Measurements from ENCODE around the gene IRF2BP1.

IRF2BP1 gene

GRCh38 chr19:45860359-45861259 lies 25.3 kb downstream of the IRF2BP1 start:
- no peak for FAIRE-seq

DNA sequence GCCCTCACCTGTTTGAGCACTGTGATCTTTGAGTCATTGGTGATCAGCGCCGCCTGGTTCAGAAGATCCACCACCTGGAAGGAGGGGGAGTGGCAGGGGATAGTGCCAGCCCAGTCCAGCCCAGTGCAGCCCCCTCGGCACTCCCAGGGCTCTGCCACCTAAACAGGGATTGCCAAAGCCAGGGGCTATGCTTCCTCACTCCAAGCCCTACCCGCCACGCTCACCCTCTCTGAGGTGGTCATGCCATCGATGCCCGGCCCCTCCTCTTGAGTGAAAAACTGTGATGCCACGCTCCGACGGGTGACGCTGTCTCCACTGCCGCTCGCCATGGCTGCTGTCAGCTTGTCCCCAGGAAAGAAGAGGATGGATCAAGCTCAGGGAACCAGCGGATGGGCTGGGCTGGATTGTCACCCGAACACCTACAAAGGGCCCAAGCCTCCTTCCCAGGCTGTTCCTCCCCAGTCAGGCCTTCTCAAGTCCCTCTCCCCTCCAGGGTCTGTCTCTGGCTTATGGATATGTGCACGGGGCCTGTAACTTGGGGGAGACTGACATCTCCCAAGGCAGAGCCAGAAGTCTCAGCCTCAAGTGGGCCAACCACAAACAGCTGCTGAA lies 31.7 kb downstream of the IRF2BP1 start:
- no peak for FAIRE-seq

- FAIRE-seq: no peak
These were observed 33.0 kb downstream of the IRF2BP1 start for GRCh38 chr19:45852983-45853382.

- FAIRE-seq: no peak
These were observed 33.7 kb downstream of the IRF2BP1 start for GRCh38 chr19:45852145-45852750.

GRCh38 chr19:45848922-45849321 lies 37.0 kb downstream of the IRF2BP1 start:
- no peak for FAIRE-seq

GRCh38 chr19:45847663-45848062 lies 38.3 kb downstream of the IRF2BP1 start:
- no peak for FAIRE-seq

DNA sequence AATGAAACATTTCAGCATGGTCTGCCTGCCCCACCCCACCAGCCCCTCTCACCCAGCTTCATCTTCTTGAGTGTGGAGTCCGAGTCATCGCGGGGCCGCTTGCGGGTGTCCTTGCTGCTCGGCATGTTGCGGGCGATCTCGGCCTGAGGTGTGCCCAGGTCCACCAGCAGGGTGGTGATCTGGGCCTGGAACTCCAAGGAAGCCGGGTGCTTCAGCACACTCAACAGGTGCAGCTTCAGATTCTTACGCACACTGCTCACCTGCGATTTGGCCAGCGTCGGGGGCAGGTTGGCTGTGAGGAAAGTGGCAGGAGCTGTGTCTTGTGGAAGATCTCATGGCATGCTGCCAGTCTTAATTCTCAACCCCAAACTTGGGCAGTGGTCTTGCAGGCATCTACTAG lies 43.7 kb downstream of the IRF2BP1 start:
- FAIRE-seq: no peak

DNA sequence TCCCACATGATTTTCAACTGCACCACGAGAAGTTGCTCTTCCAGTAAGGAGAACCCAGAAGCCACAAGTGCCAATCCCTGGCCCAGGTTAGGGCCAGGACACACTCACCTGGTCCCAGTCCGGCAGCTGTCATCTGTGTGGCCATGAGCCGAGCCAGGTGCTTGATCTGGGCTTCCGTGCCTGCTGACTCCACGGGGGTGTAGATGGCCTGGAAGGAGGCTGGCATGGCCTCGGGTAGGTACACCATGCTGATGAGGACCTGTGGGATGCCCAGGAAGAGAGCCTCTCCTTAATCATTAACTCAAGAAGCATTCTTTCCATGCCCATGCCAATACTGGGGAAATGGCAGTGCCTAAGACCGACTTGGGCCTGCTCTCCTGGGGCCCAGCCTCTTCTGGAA lies 51.0 kb downstream of the IRF2BP1 start:
- FAIRE-seq: no peak

All from endometrium (tissue), 2 donors.